Measurements from ENCODE around the gene ANAPC2.

The ANAPC2 gene

GRCh38 chr9:137130176-137130755 lies 58.1 kb downstream of the ANAPC2 start:
- DNase-seq (ENCODE audit: low read depth in 2 of 3, low spot score in 1 of 3) = no peak

GRCh38 chr9:137129456-137130175 lies 58.7 kb downstream of the ANAPC2 start:
- peak; percentile 71 to 89 (median 85) for DNase-seq (ENCODE audit: low read depth in 2 of 3, low spot score in 1 of 3)

- DNase-seq (ENCODE audit: low read depth in 2 of 3, low spot score in 1 of 3) = no peak
Measured at GRCh38 chr9:137128862-137129455, 59.4 kb downstream of the ANAPC2 start.

DNA sequence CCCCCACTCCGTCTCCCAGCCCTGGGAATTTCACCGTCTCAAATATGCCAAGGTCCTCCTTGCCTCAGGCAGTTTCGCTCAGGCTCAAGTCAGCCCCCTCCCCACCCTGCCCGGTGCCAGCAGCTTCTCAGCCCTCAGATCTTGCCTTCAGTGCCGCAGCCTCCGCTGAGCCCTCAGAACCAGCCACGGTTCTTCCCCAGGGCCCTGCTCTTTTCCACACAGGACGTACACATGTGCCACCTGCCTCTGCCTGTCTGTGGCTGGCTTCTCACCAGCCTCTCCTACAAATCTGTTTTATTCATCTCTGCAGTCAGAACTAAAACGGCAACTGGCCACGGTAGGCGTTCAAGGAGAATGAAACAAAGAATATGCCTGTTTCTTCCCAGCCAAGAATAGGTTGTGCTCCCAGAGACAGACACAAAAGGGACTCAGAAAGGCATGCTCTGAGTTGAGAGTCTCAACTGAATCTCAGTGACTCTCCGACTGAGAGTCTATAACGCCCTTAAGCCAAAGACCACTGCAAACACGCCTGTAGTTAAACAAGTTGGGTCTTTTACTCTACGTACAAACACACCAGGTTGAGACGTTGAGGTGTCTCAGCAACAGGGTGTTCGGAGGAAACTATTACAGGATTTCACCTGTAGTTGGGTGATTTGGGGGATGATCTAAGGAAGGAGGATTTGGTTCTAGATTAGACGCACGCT lies 60.0 kb downstream of the ANAPC2 start:
- no peak for DNase-seq (ENCODE audit: low read depth in 2 of 3, low spot score in 1 of 3)

DNA sequence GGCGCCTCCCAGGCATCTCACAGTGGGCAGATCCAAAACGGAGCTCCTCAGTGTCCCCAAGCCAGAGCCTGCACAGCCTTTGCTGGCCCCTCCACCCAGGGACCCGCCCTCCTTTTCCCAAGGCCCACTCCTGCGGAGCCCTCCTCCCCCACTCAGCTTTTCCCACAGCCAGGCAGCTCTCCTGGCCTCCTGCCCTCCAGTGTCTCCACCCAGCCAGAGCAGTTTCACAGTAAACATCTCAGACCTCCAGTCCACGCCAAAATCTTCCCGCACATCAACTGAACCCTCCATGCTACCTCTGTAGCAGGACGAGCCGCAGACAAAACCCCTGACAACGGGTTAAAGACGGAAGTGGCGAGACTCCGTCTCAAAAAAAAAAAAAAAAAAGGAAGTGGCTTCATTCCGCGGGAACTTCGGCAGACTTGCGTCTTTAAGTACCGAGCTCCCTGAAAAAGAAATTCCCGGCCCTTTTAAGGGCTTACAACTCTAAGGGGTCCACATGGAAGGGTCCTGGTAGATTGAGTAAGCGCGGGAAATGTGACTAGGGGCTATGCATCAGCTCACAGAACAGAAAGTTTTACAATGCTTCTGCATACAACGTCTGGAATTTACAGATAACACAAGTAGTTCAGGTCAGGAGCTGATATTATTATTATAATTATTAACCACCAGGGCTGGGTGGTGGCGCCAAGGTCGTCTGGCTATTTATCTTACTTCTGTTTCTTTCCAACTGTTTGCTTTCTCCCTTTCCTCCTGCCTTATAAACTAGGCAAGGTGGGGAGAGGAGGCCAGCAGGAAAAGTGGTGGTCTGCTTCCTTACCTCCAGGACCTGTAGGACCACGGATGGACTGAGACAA lies 60.8 kb downstream of the ANAPC2 start:
- DNase-seq (ENCODE audit: low read depth in 2 of 3, low spot score in 1 of 3) = peak in 1 of 3 donors; percentile 23

DNA sequence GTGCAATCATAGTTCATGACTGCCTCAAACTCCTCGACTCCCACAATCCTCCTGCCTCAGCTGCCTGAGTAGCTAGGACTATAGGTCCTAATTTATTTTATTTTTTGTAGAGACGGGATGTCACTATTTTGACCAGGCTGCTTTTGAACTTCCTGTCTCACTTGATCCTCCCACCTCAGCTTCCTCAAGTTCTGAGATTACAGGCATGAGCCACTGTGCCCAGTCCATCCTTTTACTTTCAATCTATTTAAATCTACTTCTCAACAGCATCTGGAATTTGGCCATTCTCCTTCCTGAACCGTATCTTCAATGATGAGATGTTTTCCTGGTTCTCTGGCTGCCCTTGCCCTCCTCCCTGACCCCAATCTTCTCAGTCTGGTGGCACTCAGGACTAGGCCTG lies 61.6 kb downstream of the ANAPC2 start:
- no peak for DNase-seq (ENCODE audit: low read depth in 2 of 3, low spot score in 1 of 3)
